ENCODE results near the gene SH3BP4. TPM values are rescaled to one million over a fixed set of nuclear protein-coding genes. Genes with fewer than 3 reads are reported as not detected.

Gene SH3BP4
- total RNA-seq, 2 experiments from 2014 or later = 0.06 TPM; not detected in 1

DNA sequence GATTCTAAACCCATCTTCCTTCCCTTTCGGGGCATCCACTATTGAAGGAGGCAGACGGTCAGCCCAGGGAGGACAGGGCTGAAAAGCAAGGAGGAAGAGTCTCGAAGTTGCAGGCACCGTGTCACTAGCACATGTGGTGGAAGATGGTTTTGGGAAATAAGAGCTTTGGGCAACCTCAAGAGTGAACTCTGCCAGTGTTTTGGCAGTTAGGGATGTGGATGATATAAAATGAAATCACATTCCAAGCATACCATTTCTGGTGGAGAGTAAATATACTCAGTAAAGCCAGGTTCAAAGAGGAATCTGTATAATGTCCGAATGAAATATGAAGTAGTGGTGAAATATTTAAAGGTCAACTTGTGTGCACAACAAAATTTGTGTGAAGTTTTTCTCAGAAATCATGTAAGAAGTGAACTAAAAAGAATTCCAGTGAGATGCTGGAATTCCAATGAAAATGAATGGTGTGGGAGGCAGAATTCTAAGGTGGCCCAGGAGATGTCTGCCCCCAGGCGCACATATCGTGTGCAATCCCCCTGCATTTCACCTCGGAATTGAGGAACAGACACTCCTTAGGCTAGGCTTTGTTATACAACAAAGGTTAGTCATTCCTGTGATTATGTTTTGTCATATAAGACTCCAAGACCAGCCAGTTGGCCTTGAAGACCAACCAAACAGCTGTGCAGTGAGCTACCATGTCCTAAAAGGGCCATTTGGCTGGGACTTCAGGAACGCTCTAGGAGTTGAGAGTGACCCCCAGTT lies 147.1 kb downstream of the SH3BP4 start:
- H3K79me2 ChIP-seq (ENCODE audit: insufficient read depth, low read depth, low read length) = no peaks in the 10 kb centered on the region
- H2AFZ ChIP-seq (ENCODE audit: low read length) = no peak overlapping the region
- H4K20me1 ChIP-seq (ENCODE audit: insufficient read depth, low read length) = no peaks in the 10 kb centered on the region
- no peaks in the 10 kb centered on the region for H3K9me3 ChIP-seq (ENCODE audit: low read length)
- BruUV-seq (replicated peaks) = no TSS peak
- H3K4me2 ChIP-seq (ENCODE audit: low read length) = no peak overlapping the region
- H3K4me3 ChIP-seq (ENCODE audit: low read depth, low read length, poor library complexity, severe bottlenecking) = no peak overlapping the region
- no peak for TF ChIP-seq EZH2phosphoT487 (IDR thresholded peaks at IDR 0.05; ENCODE audit: borderline replicate concordance, low read depth, low read length)
- TF ChIP-seq, protein P1, sequence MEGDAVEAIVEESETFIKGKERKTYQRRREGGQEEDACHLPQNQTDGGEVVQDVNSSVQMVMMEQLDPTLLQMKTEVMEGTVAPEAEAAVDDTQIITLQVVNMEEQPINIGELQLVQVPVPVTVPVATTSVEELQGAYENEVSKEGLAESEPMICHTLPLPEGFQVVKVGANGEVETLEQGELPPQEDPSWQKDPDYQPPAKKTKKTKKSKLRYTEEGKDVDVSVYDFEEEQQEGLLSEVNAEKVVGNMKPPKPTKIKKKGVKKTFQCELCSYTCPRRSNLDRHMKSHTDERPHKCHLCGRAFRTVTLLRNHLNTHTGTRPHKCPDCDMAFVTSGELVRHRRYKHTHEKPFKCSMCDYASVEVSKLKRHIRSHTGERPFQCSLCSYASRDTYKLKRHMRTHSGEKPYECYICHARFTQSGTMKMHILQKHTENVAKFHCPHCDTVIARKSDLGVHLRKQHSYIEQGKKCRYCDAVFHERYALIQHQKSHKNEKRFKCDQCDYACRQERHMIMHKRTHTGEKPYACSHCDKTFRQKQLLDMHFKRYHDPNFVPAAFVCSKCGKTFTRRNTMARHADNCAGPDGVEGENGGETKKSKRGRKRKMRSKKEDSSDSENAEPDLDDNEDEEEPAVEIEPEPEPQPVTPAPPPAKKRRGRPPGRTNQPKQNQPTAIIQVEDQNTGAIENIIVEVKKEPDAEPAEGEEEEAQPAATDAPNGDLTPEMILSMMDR (conservative IDR thresholded peaks at IDR 0.05; ENCODE audit: low read length) = no peak
- H3K9me2 ChIP-seq (ENCODE audit: insufficient read depth, low read length) = no peaks in the 10 kb centered on the region
- H3K36me3 ChIP-seq (ENCODE audit: insufficient read depth, low read length) = no peaks in the 10 kb centered on the region
- no peak overlapping the region for H3K27ac ChIP-seq (ENCODE audit: low read depth, low read length, poor library complexity, severe bottlenecking)
- ChIA-PET POLR2A (no interaction called here), CTCF (ENCODE audit: unreplicated experiment) (no interaction called here)
- intact Hi-C loops (cut with micrococcal nuclease; ENCODE audit: unreplicated experiment) = no loop called here
- no peak for DNase-seq (ENCODE audit: low spot score)
- no peaks in the 10 kb centered on the region for H3K4me1 ChIP-seq (ENCODE audit: insufficient read depth, low read length, poor library complexity, severe bottlenecking)

DNA sequence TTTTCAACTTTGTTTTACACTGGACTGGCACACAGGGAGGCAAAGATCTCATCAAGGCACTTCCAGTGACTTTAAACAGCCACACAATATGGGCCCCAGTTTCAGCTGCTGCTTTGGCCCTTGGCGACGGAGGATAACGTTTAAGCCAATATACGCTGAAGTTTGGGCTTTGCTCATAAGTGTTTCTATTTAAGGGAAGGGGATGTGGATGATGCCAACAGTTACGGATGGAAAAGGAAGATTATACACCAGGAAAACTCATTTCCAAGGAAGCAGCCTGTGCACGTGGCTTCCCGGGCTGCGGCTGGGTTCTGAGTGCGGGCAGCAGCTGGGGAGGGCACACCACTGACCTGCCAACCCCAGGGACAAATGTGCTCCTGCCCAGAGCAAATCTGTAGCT lies 151.1 kb downstream of the SH3BP4 start:
- no peak for TF ChIP-seq EZH2phosphoT487 (IDR thresholded peaks at IDR 0.05; ENCODE audit: borderline replicate concordance, low read depth, low read length)
- TF ChIP-seq, protein P1 (conservative IDR thresholded peaks at IDR 0.05; ENCODE audit: low read length) = no peak
- Histone ChIP-seq H3K27ac (ENCODE audit: low read depth, low read length, poor library complexity, severe bottlenecking) (no peak overlapping the region), H3K4me1 (ENCODE audit: insufficient read depth, low read length, poor library complexity, severe bottlenecking) (no peaks in the 10 kb centered on the region), H3K79me2 (ENCODE audit: insufficient read depth, low read depth, low read length) (no peaks in the 10 kb centered on the region), H2AFZ (ENCODE audit: low read length) (no peak overlapping the region), H3K4me3 (ENCODE audit: low read depth, low read length, poor library complexity, severe bottlenecking) (no peak overlapping the region), H3K9me2 (ENCODE audit: insufficient read depth, low read length) (no peaks in the 10 kb centered on the region), H4K20me1 (ENCODE audit: insufficient read depth, low read length) (no peaks in the 10 kb centered on the region), H3K36me3 (ENCODE audit: insufficient read depth, low read length) (no peaks in the 10 kb centered on the region), H3K9me3 (ENCODE audit: low read length) (no peaks in the 10 kb centered on the region), H3K4me2 (ENCODE audit: low read length) (no peak overlapping the region)
- no TSS peak for BruUV-seq (replicated peaks)
- ChIA-PET POLR2A (no interaction called here), CTCF (ENCODE audit: unreplicated experiment) (no interaction called here)
- DNase-seq (ENCODE audit: low spot score) = no peak
- intact Hi-C loops (cut with micrococcal nuclease; ENCODE audit: unreplicated experiment) = no loop called here
